GF-D8 (cell line): ENCODE results near the gene NDST1.

Source experiments
- DNase-seq: peaks from one replicate; lab custom pipeline; 2025; lab: John Stamatoyannopoulos, UW

Gene NDST1

DNA sequence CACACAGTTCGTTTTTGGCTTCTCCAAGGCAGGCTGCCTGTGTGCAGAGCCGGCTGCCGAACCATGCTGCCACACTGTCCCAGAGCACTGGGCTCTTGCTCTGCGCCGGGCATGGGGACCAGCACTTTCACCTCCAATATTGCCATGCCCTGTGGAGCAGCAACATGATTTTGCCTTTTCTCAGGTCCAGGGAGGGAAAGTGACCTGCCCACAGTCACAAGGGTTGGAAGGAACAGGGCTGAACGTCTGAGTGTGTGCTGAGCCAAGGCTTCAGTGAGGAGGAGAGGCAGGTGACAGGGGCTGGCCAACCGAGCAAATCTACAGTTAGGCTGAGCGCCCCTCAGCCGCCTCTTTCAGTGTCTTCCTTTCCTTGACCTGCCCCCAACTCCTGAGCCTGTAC lies 98.5 kb downstream of the NDST1 start:
- DNase-seq = no peak

DNA sequence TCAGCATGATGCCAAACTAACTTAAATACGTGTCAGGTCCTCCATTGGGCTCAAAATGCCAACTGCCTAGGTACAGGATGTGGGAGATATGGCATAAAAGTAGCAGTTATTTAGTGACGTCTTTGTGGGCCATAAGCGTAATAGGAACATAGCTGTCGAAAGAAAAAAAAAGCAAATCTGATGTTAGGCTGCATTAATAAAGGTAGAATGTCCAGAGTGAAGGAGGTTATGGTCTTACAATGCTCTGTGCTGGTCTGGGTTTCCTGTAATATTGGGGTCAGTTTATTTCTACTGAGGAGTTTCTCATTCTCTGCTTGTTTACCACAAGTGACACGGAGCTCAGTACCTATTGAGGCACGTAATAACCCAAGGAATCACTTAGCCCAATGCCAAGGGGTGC lies 99.2 kb downstream of the NDST1 start:
- DNase-seq = no peak
